Placental epithelial cell (primary cell): ENCODE results near the gene PTGFRN. TPM values are rescaled to one million over a fixed set of nuclear protein-coding genes. Genes with fewer than 3 reads are reported as not detected.

Source experiments
- small RNA-seq: library from RNA; depleted of rRNA; stranded (forward); fragments of <200 nt; gene quantifications from one replicate; pipeline ENCODE3, GENCODE V24; 2012
- total RNA-seq: library from RNA; depleted of rRNA; stranded (reverse); fragments of >200 nt; gene quantifications from 2 replicates; pipeline ENCODE4 v1.2.3, GENCODE V29; 2012

The PTGFRN gene
- total RNA-seq = 71.8 and 153 TPM in 2 replicates

GRCh38 chr1:116909512-116910378, at the start of gene PTGFRN:
TSS of gene PTGFRN (plus strand) at chr1:116909916. CDS start at chr1:116910204, 288 bp downstream.

GRCh38 chr1:117001254-117001927, 91.7 kb downstream of the PTGFRN start, which contains the start of gene CD101:
TSS of gene CD101 (plus strand) at chr1:117001760. CDS start at chr1:117001818, 58 bp downstream.

Small RNA genes lying within 50 kb of the gene (small RNA-seq; reads per million reads assigned to genes)
- gene RNA5SP55 = not detected

Other genes starting within 250 kb of the PTGFRN start
- gene IGSF3, start 242.2 kb upstream of the PTGFRN start, total RNA-seq = 118 and 120 TPM in 2 replicates
- gene CD2, start 155.5 kb upstream of the PTGFRN start, total RNA-seq = not detected in 2 replicates
- gene CD101, start 91.8 kb downstream of the PTGFRN start, total RNA-seq = 1.3 and 1.6 TPM in 2 replicates
- 11.8 and 17.9 TPM in 2 replicates for gene TTF2, start 150.4 kb downstream of the PTGFRN start, total RNA-seq
- 8.9 and 16.9 TPM in 2 replicates for gene TRIM45, start 211.8 kb downstream of the PTGFRN start, total RNA-seq